ENCODE results near the gene CRP.

GRCh38 chr1:159746666-159747065, 32.3 kb upstream of the CRP start:
- TF ChIP-seq CTCF (IDR thresholded peaks at IDR 0.05): no peak
- no peak for TF ChIP-seq POLR2A (IDR thresholded peaks at IDR 0.05)

All from testis (tissue), 2 donors.